A673 (cell line): ENCODE data around the gene MAP10. TPM values are rescaled to one million over a fixed set of nuclear protein-coding genes. Genes with fewer than 3 reads are reported as not detected.

Experiments
- BruUV-seq: library from RNA; stranded (reverse); fragments of 400-500 nt; replicated peaks from 2 replicates; lab custom pipeline; 2021; lab: Mats Ljungman, UMichigan
- CTCF ChIA-PET: fragments of 300-600 bp; sonication (Branson Sonifier 250); formaldehyde crosslinking; loops from one replicate; lab custom pipeline; 2022; ENCODE audit warnings: antibody characterized with exemption; lab: Charles Lee
- POLR2A ChIA-PET: fragments of 300-600 bp; sonication (Branson Sonifier 250); formaldehyde crosslinking; loops from one replicate; lab custom pipeline; 2022; ENCODE audit warnings: antibody characterized with exemption; ENCODE audit not compliant: low non-redundant PET; lab: Charles Lee
- DNase-seq: peaks from one replicate; pipeline ENCODE4 v3.0.0-alpha.2; 2015; ENCODE audit warnings: low spot score
- H3K27ac ChIP-seq: fragments of 200-600 bp; sonication (generic); 2 replicates; pipeline ENCODE4 v1.5.1; 2016; ENCODE audit warnings: mixed run types, low read depth, mild to moderate bottlenecking, mixed read lengths, antibody characterized with exemption, low read length; ENCODE audit not compliant: poor library complexity, severe bottlenecking
- H3K27me3 ChIP-seq: fragments of 200-600 bp; sonication (generic); replicated peaks from 2 replicates; pipeline ENCODE4 v1.6.1; 2017; ENCODE audit warnings: mixed run types, low read depth, mild to moderate bottlenecking, mixed read lengths, antibody characterized with exemption, low read length; ENCODE audit not compliant: insufficient read depth, poor library complexity
- H3K36me3 ChIP-seq: fragments of 200-600 bp; sonication (generic); 2 replicates; pipeline ENCODE4 v1.6.1; 2016; ENCODE audit warnings: mixed run types, mild to moderate bottlenecking, mixed read lengths, antibody characterized with exemption, low read length; ENCODE audit not compliant: insufficient read depth, poor library complexity, severe bottlenecking
- H3K4me1 ChIP-seq: fragments of 200-600 bp; sonication (generic); 2 replicates; pipeline ENCODE4 v1.6.1; 2017; ENCODE audit warnings: mixed run types, mild to moderate bottlenecking, mixed read lengths, antibody characterized with exemption, low read length; ENCODE audit not compliant: insufficient read depth, poor library complexity, severe bottlenecking
- H3K4me3 ChIP-seq: fragments of 200-600 bp; sonication (generic); 2 replicates; pipeline ENCODE4 v1.5.1; 2016; ENCODE audit warnings: low read depth, mixed run types, mild to moderate bottlenecking, mixed read lengths, low read length; ENCODE audit not compliant: poor library complexity, severe bottlenecking
- H3K9me3 ChIP-seq: fragments of 200-600 bp; sonication (generic); 2 replicates; pipeline ENCODE4 v1.6.1; 2016; ENCODE audit warnings: mixed run types, low read depth, mild to moderate bottlenecking, mixed read lengths, antibody characterized with exemption, low read length; ENCODE audit not compliant: poor library complexity, severe bottlenecking
- CTCF ChIP-seq: fragments of 300-800, 200-600 bp; sonication (generic); conservative IDR thresholded peaks from 2 replicates; pipeline ENCODE4 v1.5.1; 2017; ENCODE audit warnings: low read depth, mild to moderate bottlenecking, antibody characterized with exemption, low read length, moderate library complexity, mixed read lengths
- EZH2 ChIP-seq: fragments of 200-600 bp; sonication (generic); IDR thresholded peaks from 2 replicates; pipeline ENCODE4 v1.6.1; 2017; ENCODE audit warnings: borderline replicate concordance, low read depth, mild to moderate bottlenecking, mixed read lengths, antibody characterized with exemption, low read length; ENCODE audit not compliant: poor library complexity, severe bottlenecking
- intact Hi-C: fragments of 100-400 bp; cut with micrococcal nuclease; formaldehyde crosslinking; loops from one replicate; pipeline ENCODE4 v1.10.0; 2022; ENCODE audit not compliant: unreplicated experiment
- total RNA-seq: library from RNA; stranded (reverse); gene quantifications from 2 replicates; pipeline ENCODE4 v1.2.3, GENCODE V29; 2021

The MAP10 gene
- total RNA-seq, 1 experiment from 2014 or later = 4.8 TPM

- TF ChIP-seq CTCF (no peak), EZH2 (no peak)
- DNase-seq = no peak
- no TSS peak for BruUV-seq
- Histone ChIP-seq H3K27me3 (no peaks in the 10 kb centered on the region), H3K4me3 (no peak overlapping the region), H3K4me1 (peaks cover 4% of the 10 kb centered on the region), H3K36me3 (no peaks in the 10 kb centered on the region), H3K9me3 (no peaks in the 10 kb centered on the region), H3K27ac (no peak overlapping the region)
- CTCF ChIA-PET = no interaction called here
- intact Hi-C loops = no loop called here
- POLR2A ChIA-PET = no interaction called here
These were observed 7.3 kb downstream of the MAP10 start for GRCh38 chr1:232812560-232812959.

DNA sequence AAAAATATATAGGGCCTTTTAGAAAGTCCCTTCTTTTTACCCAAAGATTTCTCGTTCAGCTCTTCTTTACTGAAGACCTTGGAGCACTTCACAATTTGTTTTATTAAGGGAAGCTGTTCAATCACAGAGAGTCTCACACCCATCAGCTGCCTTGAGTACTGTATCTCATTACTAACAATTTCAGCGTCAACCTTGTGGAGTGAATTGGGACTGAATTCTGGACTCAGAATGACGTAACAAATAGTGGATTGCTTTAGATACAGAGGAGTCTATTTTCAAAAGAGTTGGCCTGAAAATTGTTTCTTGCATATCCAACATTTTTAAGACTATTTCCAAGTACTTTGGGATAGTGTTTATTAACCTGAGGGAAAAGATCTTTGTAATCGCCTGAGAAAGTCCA is 7.9 kb downstream of the MAP10 start:
- H3K36me3 ChIP-seq = no peaks in the 10 kb centered on the region
- intact Hi-C loops = no loop called here
- H3K4me1 ChIP-seq = peaks cover 4% of the 10 kb centered on the region
- no peak overlapping the region for H3K27ac ChIP-seq
- ChIA-PET POLR2A (no interaction called here), CTCF (no interaction called here)
- no peak overlapping the region for H3K4me3 ChIP-seq
- no peak for TF ChIP-seq CTCF
- TF ChIP-seq EZH2 = no peak
- no TSS peak for BruUV-seq
- H3K27me3 ChIP-seq = no peaks in the 10 kb centered on the region
- no peaks in the 10 kb centered on the region for H3K9me3 ChIP-seq
- no peak for DNase-seq

- Histone ChIP-seq H3K27ac (no peak overlapping the region), H3K4me3 (no peak overlapping the region), H3K27me3 (no peaks in the 10 kb centered on the region), H3K9me3 (no peaks in the 10 kb centered on the region), H3K4me1 (peaks cover 4% of the 10 kb centered on the region), H3K36me3 (no peaks in the 10 kb centered on the region)
- no peak for TF ChIP-seq EZH2
- TF ChIP-seq CTCF = no peak
- intact Hi-C loops = no loop called here
- ChIA-PET POLR2A (no interaction called here), CTCF (no interaction called here)
- no TSS peak for BruUV-seq
- no peak for DNase-seq
These were observed 8.5 kb downstream of the MAP10 start for GRCh38 chr1:232813760-232814159.
